ENCODE measurements around the gene SLC5A11.

GRCh38 chr16:24915019-24915418 lies 69.3 kb downstream of the SLC5A11 start:
- TF ChIP-seq CTCF (conservative IDR thresholded peaks at IDR 0.05; ENCODE audit: low read depth, low read length) (no peak), EZH2phosphoT487 (IDR thresholded peaks at IDR 0.05; ENCODE audit: borderline replicate concordance, low read length) (no peak)
